Activated CD4-positive, alpha-beta T cell treated with anti-CD3 and anti-CD28 coated beads for 24 hours (primary cell): ENCODE measurements around the gene TRAFD1.
"Not testable (repeated sequence)": the region's sequence is repeated elsewhere in the genome, so short reads cannot be mapped to it uniquely, and the experiment has no call there.

Experiments
- DNase-seq, 2 donors: peaks; one replicate each; pipeline ENCODE4 v3.0.0-alpha.2; 2020; ENCODE audit warnings: low read depth in 2 of 2

TRAFD1 gene

GRCh38 chr12:112158461-112159145 is 33.2 kb downstream of the TRAFD1 start:
- DNase-seq = not testable (repeated sequence)

- no peak for DNase-seq
Observed at GRCh38 chr12:112159146-112159541, 33.8 kb downstream of the TRAFD1 start.

GRCh38 chr12:112160611-112161010 is 35.3 kb downstream of the TRAFD1 start:
- DNase-seq = no peak

GRCh38 chr12:112161711-112162110 is 36.4 kb downstream of the TRAFD1 start:
- DNase-seq = no peak

- DNase-seq = no peak
Observed at GRCh38 chr12:112162241-112162790, 37.0 kb downstream of the TRAFD1 start.

- no peak for DNase-seq
Observed at GRCh38 chr12:112163056-112163455, 37.7 kb downstream of the TRAFD1 start.

- DNase-seq = no peak
Observed at GRCh38 chr12:112163471-112163991, 38.2 kb downstream of the TRAFD1 start.

GRCh38 chr12:112164011-112164660 is 38.8 kb downstream of the TRAFD1 start:
- DNase-seq = no peak

GRCh38 chr12:112165624-112166023 is 40.3 kb downstream of the TRAFD1 start:
- DNase-seq = no peak

- DNase-seq = no peak
Observed at GRCh38 chr12:112166051-112167015, 41.0 kb downstream of the TRAFD1 start.

GRCh38 chr12:112167031-112167461 is 41.7 kb downstream of the TRAFD1 start:
- no peak for DNase-seq

GRCh38 chr12:112167718-112168525 is 42.6 kb downstream of the TRAFD1 start:
- DNase-seq = no peak

GRCh38 chr12:112168561-112168971 is 43.2 kb downstream of the TRAFD1 start:
- no peak for DNase-seq

- DNase-seq = no peak
Observed at GRCh38 chr12:112169161-112169872, 44.0 kb downstream of the TRAFD1 start.

GRCh38 chr12:112169966-112170365 is 44.6 kb downstream of the TRAFD1 start:
- no peak for DNase-seq

GRCh38 chr12:112170376-112170775 is 45.0 kb downstream of the TRAFD1 start:
- DNase-seq = peak in 1 of 2 donors; percentile 15

- DNase-seq = no peak
Observed at GRCh38 chr12:112170971-112171596, 45.7 kb downstream of the TRAFD1 start.

- DNase-seq = no peak
Observed at GRCh38 chr12:112172556-112173324, 47.4 kb downstream of the TRAFD1 start.
